ENCODE data around the gene LHFPL2.

GRCh38 chr5:78665534-78665933 lies 17.0 kb upstream of the LHFPL2 start:
- TF ChIP-seq POLR2AphosphoS5 (IDR thresholded peaks at IDR 0.05) (no peak), CTCF (IDR thresholded peaks at IDR 0.05) (no peak)

Data from prostate gland (tissue), 2 donors.